ENCODE data around the gene CSTF1.

DNA sequence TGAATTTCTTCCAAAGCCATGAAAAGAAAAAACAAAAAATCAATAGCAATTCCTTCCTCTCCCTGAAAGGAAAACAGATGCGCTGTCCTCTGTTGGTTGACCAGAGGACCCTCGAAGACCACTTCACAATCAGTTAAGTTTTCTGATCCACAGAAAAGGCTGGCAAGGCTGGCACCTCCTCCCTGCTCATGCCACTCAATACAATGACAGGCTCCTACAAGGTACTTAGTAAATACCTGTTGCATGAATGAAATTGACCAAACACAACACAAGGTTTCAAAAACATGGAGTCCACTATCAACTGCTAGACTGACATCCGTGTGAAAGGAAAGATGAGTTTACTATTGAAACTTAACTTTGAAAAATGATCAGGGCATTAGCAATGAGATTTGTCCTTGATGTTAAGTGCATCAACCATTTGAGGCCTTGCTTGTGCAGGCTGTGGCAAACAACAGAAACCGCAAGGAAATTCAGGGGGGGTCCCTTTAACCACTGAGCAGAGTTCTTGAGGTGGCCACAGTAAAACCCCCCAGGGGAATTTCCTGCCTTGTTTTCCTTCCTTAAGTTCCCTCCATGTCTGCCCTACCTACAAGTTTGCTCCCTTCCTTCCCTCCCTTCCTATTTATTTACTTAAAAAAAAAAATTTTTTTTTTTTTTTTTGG is 48.0 kb downstream of the CSTF1 start:
- TF ChIP-seq GATA2 (IDR thresholded peaks at IDR 0.05; ENCODE audit: low read depth, low read length): no peak
- no peak for TF ChIP-seq GATA3 (IDR thresholded peaks at IDR 0.05; ENCODE audit: low read depth, low read length)

All from SH-SY5Y (cell line).